PFSK-1 (cell line): ENCODE measurements around the gene KCNT2.

Experiments used
- POLR2AphosphoS5 ChIP-seq: IDR thresholded peaks from 2 replicates; pipeline ENCODE4 v1.6.1; 2012; ENCODE audit warnings: low read depth, mild to moderate bottlenecking, control low read depth, low read length, moderate library complexity
- SIN3A ChIP-seq: IDR thresholded peaks from 2 replicates; pipeline ENCODE4 v1.6.1; 2012; ENCODE audit warnings: mild to moderate bottlenecking, low read length, moderate library complexity, borderline replicate concordance; ENCODE audit not compliant: insufficient read depth
- TF ChIP-seq, protein P1 (sequence below), 2 experiments: IDR thresholded peaks; 2 replicates each; pipeline versions ENCODE4 v1.6.1 to v1.8.0; 2011 to 2012; ENCODE audit warnings: low read depth in 2 of 2, low read length in 2 of 2, control low read depth in 1 of 2, inconsistent platforms in 1 of 2, mild to moderate bottlenecking in 1 of 2, moderate library complexity in 1 of 2; ENCODE audit not compliant: insufficient read depth in 1 of 2

DNA sequence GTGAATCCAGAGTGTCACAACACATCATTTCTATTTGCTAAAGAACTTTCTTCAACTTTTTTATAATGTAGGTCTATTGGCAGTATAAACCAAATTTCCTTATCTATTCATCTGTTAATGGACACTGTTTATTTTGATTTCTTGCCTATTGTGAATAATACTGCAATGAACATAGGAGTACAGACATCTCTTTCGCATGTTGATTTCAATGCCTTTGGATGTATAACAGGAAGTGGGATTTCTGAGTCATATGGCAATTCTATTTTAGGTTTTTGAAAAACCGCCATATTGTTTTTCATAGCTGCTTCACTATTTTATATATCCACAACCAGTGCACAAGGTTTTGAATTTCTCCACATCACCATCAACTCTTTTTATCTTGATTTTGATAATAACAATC is 198.7 kb downstream of the KCNT2 start:
- TF ChIP-seq, protein P1, sequence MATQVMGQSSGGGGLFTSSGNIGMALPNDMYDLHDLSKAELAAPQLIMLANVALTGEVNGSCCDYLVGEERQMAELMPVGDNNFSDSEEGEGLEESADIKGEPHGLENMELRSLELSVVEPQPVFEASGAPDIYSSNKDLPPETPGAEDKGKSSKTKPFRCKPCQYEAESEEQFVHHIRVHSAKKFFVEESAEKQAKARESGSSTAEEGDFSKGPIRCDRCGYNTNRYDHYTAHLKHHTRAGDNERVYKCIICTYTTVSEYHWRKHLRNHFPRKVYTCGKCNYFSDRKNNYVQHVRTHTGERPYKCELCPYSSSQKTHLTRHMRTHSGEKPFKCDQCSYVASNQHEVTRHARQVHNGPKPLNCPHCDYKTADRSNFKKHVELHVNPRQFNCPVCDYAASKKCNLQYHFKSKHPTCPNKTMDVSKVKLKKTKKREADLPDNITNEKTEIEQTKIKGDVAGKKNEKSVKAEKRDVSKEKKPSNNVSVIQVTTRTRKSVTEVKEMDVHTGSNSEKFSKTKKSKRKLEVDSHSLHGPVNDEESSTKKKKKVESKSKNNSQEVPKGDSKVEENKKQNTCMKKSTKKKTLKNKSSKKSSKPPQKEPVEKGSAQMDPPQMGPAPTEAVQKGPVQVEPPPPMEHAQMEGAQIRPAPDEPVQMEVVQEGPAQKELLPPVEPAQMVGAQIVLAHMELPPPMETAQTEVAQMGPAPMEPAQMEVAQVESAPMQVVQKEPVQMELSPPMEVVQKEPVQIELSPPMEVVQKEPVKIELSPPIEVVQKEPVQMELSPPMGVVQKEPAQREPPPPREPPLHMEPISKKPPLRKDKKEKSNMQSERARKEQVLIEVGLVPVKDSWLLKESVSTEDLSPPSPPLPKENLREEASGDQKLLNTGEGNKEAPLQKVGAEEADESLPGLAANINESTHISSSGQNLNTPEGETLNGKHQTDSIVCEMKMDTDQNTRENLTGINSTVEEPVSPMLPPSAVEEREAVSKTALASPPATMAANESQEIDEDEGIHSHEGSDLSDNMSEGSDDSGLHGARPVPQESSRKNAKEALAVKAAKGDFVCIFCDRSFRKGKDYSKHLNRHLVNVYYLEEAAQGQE (IDR thresholded peaks at IDR 0.05; ENCODE audit: insufficient read depth in 1 of 2, low read depth in 2 of 2, low read length in 2 of 2): no peak
- TF ChIP-seq POLR2AphosphoS5 (no peak), SIN3A (no peak)
